SK-N-SH (cell line): ENCODE results near the gene SPC25. TPM values are rescaled to one million over a fixed set of nuclear protein-coding genes. Genes with fewer than 3 reads are reported as not detected.

Source experiments
- CTCF ChIA-PET: fragments of 300-600, 350-600 bp; formaldehyde crosslinking; extraction: SDS; loops from one replicate; lab custom pipeline; 2021; lab: Yijun Ruan, JAX
- POLR2A ChIA-PET: fragments of 350-600 bp; sonication (Branson Sonifier 250); formaldehyde crosslinking; extraction: SDS; loops from one replicate; lab custom pipeline; 2020; ENCODE audit warnings: antibody characterized with exemption, inconsistent platforms; lab: Yijun Ruan, JAX
- DNase-seq: peaks from one replicate; pipeline ENCODE4 v3.0.0; 2012
- H2AFZ ChIP-seq: fragments of 200-600 bp; sonication (generic); 2 replicates; pipeline ENCODE4 v1.8.1; 2016; ENCODE audit warnings: antibody characterized with exemption, mild to moderate bottlenecking, low read depth
- H3F3A ChIP-seq: fragments of 200-600 bp; sonication (generic); replicated peaks from 2 replicates; pipeline ENCODE3; 2016; ENCODE audit warnings: antibody characterized with exemption, mild to moderate bottlenecking; ENCODE audit not compliant: insufficient read depth
- H3K27ac ChIP-seq, 2 experiments: fragments of 200-500 bp in 1 of 2; fragments of 200-600 bp in 1 of 2; sonication (Bioruptor generic) in 1 of 2; sonication (generic), shearing (Covaris generic) in 1 of 2; 2 replicates each; pipeline versions ENCODE4 v1.5.1 to v1.6.1; 2014 to 2016; ENCODE audit warnings: low read depth in 2 of 2, inconsistent platforms in 1 of 2, low read length in 1 of 2, mild to moderate bottlenecking in 1 of 2, mixed read lengths in 1 of 2
- H3K27me3 ChIP-seq: fragments of 200-600 bp; sonication (generic), shearing (Covaris generic); 2 replicates; pipeline ENCODE4 v1.6.1; 2016; ENCODE audit warnings: mixed run types; ENCODE audit not compliant: insufficient read depth
- H3K36me3 ChIP-seq, 2 experiments: fragments of 200-500 bp in 1 of 2; fragments of 200-600 bp in 1 of 2; sonication (Bioruptor generic) in 1 of 2; sonication (generic) in 1 of 2; replicated peaks in 1 of 2; 2 replicates each; pipeline versions ENCODE3 to v1.5.1; 2014 to 2016; ENCODE audit warnings: low read length in 1 of 2, mild to moderate bottlenecking in 1 of 2; ENCODE audit not compliant: insufficient read depth in 2 of 2, control insufficient read depth in 1 of 2
- H3K4me1 ChIP-seq, 2 experiments: fragments of 200-500 bp in 1 of 2; fragments of 200-600 bp in 1 of 2; sonication (Bioruptor generic) in 1 of 2; sonication (generic), shearing (Covaris generic) in 1 of 2; 2 replicates each; pipeline versions ENCODE4 v1.5.1 to v1.6.1; 2014 to 2016; ENCODE audit warnings: low read depth in 1 of 2, low read length in 1 of 2, mixed run types in 1 of 2; ENCODE audit not compliant: insufficient read depth in 2 of 2, control insufficient read depth in 1 of 2
- H3K4me2 ChIP-seq: fragments of 200-600 bp; sonication (generic), shearing (Covaris generic); 2 replicates; pipeline ENCODE4 v1.6.1; 2017; ENCODE audit warnings: mixed run types
- H3K4me3 ChIP-seq, 2 experiments: fragments of 200-500 bp in 1 of 2; fragments of 200-600 bp in 1 of 2; sonication (Bioruptor generic) in 1 of 2; sonication (generic), shearing (Covaris generic) in 1 of 2; 2 replicates each; pipeline versions ENCODE4 v1.5.1 to v1.8.1; 2014 to 2016; ENCODE audit warnings: low read depth in 2 of 2, inconsistent platforms in 1 of 2, low read length in 1 of 2, mild to moderate bottlenecking in 1 of 2, mixed read lengths in 1 of 2, moderate library complexity in 1 of 2
- H3K79me2 ChIP-seq: fragments of 200-600 bp; sonication (generic); 2 replicates; pipeline ENCODE4 v1.8.1; 2017; ENCODE audit warnings: mild to moderate bottlenecking; ENCODE audit not compliant: insufficient read depth
- H3K9ac ChIP-seq: fragments of 200-600 bp; sonication (generic); 2 replicates; pipeline ENCODE4 v1.6.1; 2017; ENCODE audit warnings: mixed run types
- H3K9me2 ChIP-seq: fragments of 200-600 bp; sonication (generic); 2 replicates; pipeline ENCODE4 v1.6.1; 2017; ENCODE audit warnings: mixed run types
- H3K9me3 ChIP-seq: fragments of 200-600 bp; sonication (generic); 2 replicates; pipeline ENCODE4 v1.6.1; 2017; ENCODE audit warnings: mixed run types, mild to moderate bottlenecking, moderate library complexity
- H4K20me1 ChIP-seq: fragments of 200-600 bp; sonication (generic); 2 replicates; pipeline ENCODE4 v1.6.1; 2017; ENCODE audit warnings: mild to moderate bottlenecking, mixed run types; ENCODE audit not compliant: insufficient read depth
- CHD2 ChIP-seq: fragments of 150-350 bp; IDR thresholded peaks from 2 replicates; pipeline ENCODE4 v1.6.1; 2018; ENCODE audit warnings: low read length; ENCODE audit not compliant: partially characterized antibody
- EP300 ChIP-seq, 2 experiments: IDR thresholded peaks; 2 replicates each; pipeline versions ENCODE4 v1.4.0 to v1.6.1; 2012; ENCODE audit warnings: borderline replicate concordance in 1 of 2, low read depth in 1 of 2, low read length in 1 of 2
- EZH2phosphoT487 ChIP-seq: fragments of 200-600 bp; sonication (generic); IDR thresholded peaks from 2 replicates; pipeline ENCODE4 v1.6.1; 2017; ENCODE audit warnings: low read depth, mixed run types, mild to moderate bottlenecking, antibody characterized with exemption, moderate library complexity, borderline replicate concordance
- FOXJ3 ChIP-seq: sonication (generic); formaldehyde crosslinking; IDR thresholded peaks from 2 replicates; pipeline ENCODE4 v1.5.1; 2020; ENCODE audit warnings: mild to moderate bottlenecking, missing genetic modification reagents
- GATA2 ChIP-seq: sonication (generic); formaldehyde crosslinking; IDR thresholded peaks from 2 replicates; pipeline ENCODE4 v1.5.0; 2020; ENCODE audit warnings: mild to moderate bottlenecking, missing genetic modification reagents
- IRF3 ChIP-seq: fragments of 150-350 bp; IDR thresholded peaks from 2 replicates; pipeline ENCODE4 v1.6.1; 2016; ENCODE audit warnings: mild to moderate bottlenecking, low read depth, low read length
- JUND ChIP-seq: IDR thresholded peaks from 2 replicates; pipeline ENCODE4 v1.4.0; 2012
- MEF2A ChIP-seq: IDR thresholded peaks from 2 replicates; pipeline ENCODE4 v1.4.0; 2012; ENCODE audit warnings: low read depth, borderline replicate concordance
- MXI1 ChIP-seq: IDR thresholded peaks from 2 replicates; pipeline ENCODE4 v1.6.1; 2012; ENCODE audit warnings: mild to moderate bottlenecking, low read depth, low read length, improper control_type of control experiment
- NFIC ChIP-seq: IDR thresholded peaks from 2 replicates; pipeline ENCODE4 v1.4.0; 2012; ENCODE audit warnings: borderline replicate concordance
- NRF1 ChIP-seq: IDR thresholded peaks from 2 replicates; pipeline ENCODE4 v1.6.1; 2012; ENCODE audit warnings: low read depth, mild to moderate bottlenecking, low read length
- RAD21 ChIP-seq: IDR thresholded peaks from 2 replicates; pipeline ENCODE4 v1.6.1; 2012; ENCODE audit warnings: mild to moderate bottlenecking, low read length
- SIN3A ChIP-seq: IDR thresholded peaks from 2 replicates; pipeline ENCODE4 v1.6.1; 2012; ENCODE audit warnings: low read depth, mild to moderate bottlenecking, low read length, moderate library complexity, borderline replicate concordance
- TAF1 ChIP-seq: IDR thresholded peaks from 2 replicates; pipeline ENCODE4 v1.6.1; 2012; ENCODE audit warnings: low read depth, mild to moderate bottlenecking, low read length, moderate library complexity, borderline replicate concordance
- TCF12 ChIP-seq: IDR thresholded peaks from 2 replicates; pipeline ENCODE4 v1.4.0; 2012
- USF2 ChIP-seq: fragments of 150-350 bp; IDR thresholded peaks from 2 replicates; pipeline ENCODE4 v1.6.1; 2017; ENCODE audit warnings: antibody characterized with exemption, low read length, low read depth, borderline replicate concordance
- ZBTB33 ChIP-seq: IDR thresholded peaks from 2 replicates; pipeline ENCODE4 v1.4.0; 2012; ENCODE audit warnings: low read depth, borderline replicate concordance
- polyA plus RNA-seq, 3 experiments: library from polyadenylated mRNA; depleted of rRNA; stranded (reverse); fragments of >200 nt; gene quantifications; 2 replicates each; pipeline ENCODE4 v1.2.3, GENCODE V29; 2012
- TF ChIP-seq, protein P1 (sequence below): IDR thresholded peaks from 2 replicates; pipeline ENCODE4 v1.4.0; 2012; ENCODE audit warnings: low read depth
- TF ChIP-seq, protein P2 (sequence below): IDR thresholded peaks from 2 replicates; pipeline ENCODE4; 2012
- TF ChIP-seq, protein P3 (sequence below): fragments of 200-600 bp; sonication (generic); IDR thresholded peaks from 2 replicates; pipeline ENCODE4 v1.6.1; 2017; ENCODE audit warnings: antibody characterized with exemption, mild to moderate bottlenecking, moderate library complexity

Gene SPC25
- polyA plus RNA-seq, 1 of the 3 experiments (the other 2 are of a cell fraction), result 4.8 TPM

DNA sequence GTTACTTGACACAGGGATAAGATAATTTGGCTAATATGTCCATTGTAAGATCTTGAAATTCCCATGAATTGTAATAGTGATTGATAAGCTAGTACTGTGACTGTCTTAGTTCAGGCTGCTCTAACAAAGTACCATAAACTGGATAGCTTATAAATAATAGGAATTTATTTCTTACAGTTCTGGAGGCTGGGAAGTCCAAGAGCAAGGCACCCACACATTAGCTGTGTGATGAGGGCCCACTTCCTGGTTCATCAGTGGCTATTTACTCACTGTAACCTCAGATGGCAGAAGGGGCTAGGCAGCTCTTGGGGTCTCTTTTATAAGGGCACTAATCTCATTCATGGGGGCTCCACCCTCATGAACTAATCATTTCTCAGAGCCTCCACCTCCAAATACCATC lies 59.3 kb downstream of the SPC25 start:
- H3K9me2 ChIP-seq, result no peaks in the 10 kb centered on the region

DNA sequence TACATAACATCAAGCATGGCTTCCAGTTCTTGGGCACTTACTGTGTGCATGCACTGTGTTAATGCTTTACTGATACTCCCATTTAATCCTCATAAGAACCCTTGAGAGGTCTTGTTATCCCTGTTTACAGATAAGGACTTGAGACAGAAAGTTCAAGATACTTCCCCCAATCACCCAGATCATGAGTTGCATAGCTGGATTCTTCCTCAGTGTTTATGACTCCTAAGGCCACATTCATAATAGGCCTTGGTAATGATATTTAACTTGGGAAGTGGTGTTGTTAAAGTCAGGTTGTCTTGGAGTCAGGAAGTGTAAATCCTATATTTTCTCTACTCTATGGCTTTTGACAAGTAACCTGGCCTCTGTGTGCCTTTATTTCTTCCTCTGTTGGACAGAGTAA lies 65.1 kb downstream of the SPC25 start:
- DNase-seq, result no peak
- Histone ChIP-seq H3K4me1 (no peaks in the 10 kb centered on the region; a peak in 1 of 4 replicates), H3K9me3 (no peaks in the 10 kb centered on the region), H3K27ac (no peak overlapping the region), H3K27me3 (no peaks in the 10 kb centered on the region), H3K79me2 (no peaks in the 10 kb centered on the region), H2AFZ (no peak overlapping the region), H4K20me1 (no peaks in the 10 kb centered on the region), H3K9ac (no peak overlapping the region), H3K4me2 (no peak overlapping the region), H3K9me2 (no peaks in the 10 kb centered on the region), H3K36me3 (no peaks in the 10 kb centered on the region), H3F3A (no peaks in the 10 kb centered on the region), H3K4me3 (no peak overlapping the region)
- CTCF ChIA-PET, result no interaction called here
- POLR2A ChIA-PET, result no interaction called here
- TF ChIP-seq RAD21 (no peak), EP300 (IDR thresholded peaks at IDR 0.05; ENCODE audit: borderline replicate concordance in 1 of 2, low read depth in 1 of 2, low read length in 1 of 2) (no peak), GATA2 (CRISPR knock-in tag) (no peak), EZH2phosphoT487 (no peak), ZBTB33 (no peak), USF2 (no peak), FOXJ3 (CRISPR knock-in tag) (no peak), MXI1 (no peak), JUND (no peak), IRF3 (no peak), CHD2 (no peak), TAF1 (no peak), MEF2A (no peak), NFIC (no peak), NRF1 (no peak), TCF12 (no peak)
- TF ChIP-seq, protein P1, sequence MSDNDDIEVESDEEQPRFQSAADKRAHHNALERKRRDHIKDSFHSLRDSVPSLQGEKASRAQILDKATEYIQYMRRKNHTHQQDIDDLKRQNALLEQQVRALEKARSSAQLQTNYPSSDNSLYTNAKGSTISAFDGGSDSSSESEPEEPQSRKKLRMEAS, result no peak
- TF ChIP-seq, protein P2, sequence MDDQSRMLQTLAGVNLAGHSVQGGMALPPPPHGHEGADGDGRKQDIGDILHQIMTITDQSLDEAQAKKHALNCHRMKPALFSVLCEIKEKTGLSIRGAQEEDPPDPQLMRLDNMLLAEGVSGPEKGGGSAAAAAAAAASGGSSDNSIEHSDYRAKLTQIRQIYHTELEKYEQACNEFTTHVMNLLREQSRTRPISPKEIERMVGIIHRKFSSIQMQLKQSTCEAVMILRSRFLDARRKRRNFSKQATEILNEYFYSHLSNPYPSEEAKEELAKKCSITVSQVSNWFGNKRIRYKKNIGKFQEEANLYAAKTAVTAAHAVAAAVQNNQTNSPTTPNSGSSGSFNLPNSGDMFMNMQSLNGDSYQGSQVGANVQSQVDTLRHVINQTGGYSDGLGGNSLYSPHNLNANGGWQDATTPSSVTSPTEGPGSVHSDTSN, result no peak
- TF ChIP-seq, protein P3, sequence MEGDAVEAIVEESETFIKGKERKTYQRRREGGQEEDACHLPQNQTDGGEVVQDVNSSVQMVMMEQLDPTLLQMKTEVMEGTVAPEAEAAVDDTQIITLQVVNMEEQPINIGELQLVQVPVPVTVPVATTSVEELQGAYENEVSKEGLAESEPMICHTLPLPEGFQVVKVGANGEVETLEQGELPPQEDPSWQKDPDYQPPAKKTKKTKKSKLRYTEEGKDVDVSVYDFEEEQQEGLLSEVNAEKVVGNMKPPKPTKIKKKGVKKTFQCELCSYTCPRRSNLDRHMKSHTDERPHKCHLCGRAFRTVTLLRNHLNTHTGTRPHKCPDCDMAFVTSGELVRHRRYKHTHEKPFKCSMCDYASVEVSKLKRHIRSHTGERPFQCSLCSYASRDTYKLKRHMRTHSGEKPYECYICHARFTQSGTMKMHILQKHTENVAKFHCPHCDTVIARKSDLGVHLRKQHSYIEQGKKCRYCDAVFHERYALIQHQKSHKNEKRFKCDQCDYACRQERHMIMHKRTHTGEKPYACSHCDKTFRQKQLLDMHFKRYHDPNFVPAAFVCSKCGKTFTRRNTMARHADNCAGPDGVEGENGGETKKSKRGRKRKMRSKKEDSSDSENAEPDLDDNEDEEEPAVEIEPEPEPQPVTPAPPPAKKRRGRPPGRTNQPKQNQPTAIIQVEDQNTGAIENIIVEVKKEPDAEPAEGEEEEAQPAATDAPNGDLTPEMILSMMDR, result no peak

More for the DNA sequence above, 59.3 kb downstream of the SPC25 start:
- Histone ChIP-seq H3K36me3 (no peaks in the 10 kb centered on the region), H2AFZ (no peak overlapping the region)
- POLR2A ChIA-PET, result no interaction called here
- TF ChIP-seq EZH2phosphoT487 (no peak), SIN3A (no peak)
- TF ChIP-seq, all 33 proteins: peak for 0
- no peaks in the 10 kb centered on the region for H3K9me3 ChIP-seq
- no peaks in the 10 kb centered on the region for H3K4me1 ChIP-seq
- CTCF ChIA-PET, result interaction anchor here (1.0 kb wide), 1 partner anchor 11 kb away, joined by 3 read pairs; no protein-coding TSS in a partner anchor
- H3K4me3 ChIP-seq, result no peak overlapping the region
- no peaks in the 10 kb centered on the region for H3K27me3 ChIP-seq
- H3F3A ChIP-seq, result no peaks in the 10 kb centered on the region
- no peaks in the 10 kb centered on the region for H3K79me2 ChIP-seq
- H3K4me2 ChIP-seq, result no peak overlapping the region
- H3K27ac ChIP-seq, result no peak overlapping the region
- DNase-seq, result no peak
- H3K9ac ChIP-seq, result no peak overlapping the region
- H4K20me1 ChIP-seq, result no peaks in the 10 kb centered on the region
